H9 (cell line): ENCODE results near the gene TMEM229A. TPM values are rescaled to one million over a fixed set of nuclear protein-coding genes. Genes with fewer than 3 reads are reported as not detected.

Experiments
- DNase-seq: peaks from one replicate; pipeline ENCODE4 v3.0.0-alpha.2; 2017
- H2AFZ ChIP-seq: one replicate; pipeline ENCODE4 v1.6.1; 2013; ENCODE audit warnings: mild to moderate bottlenecking, low read length, control low read depth, moderate library complexity
- H2AK5ac ChIP-seq: 2 replicates; pipeline ENCODE4 v1.6.1; 2013; ENCODE audit warnings: low read length, control low read depth, mixed read lengths; ENCODE audit not compliant: insufficient read length
- H2BK120ac ChIP-seq: one replicate; pipeline ENCODE4 v1.6.1; 2013; ENCODE audit warnings: low read depth, mild to moderate bottlenecking, low read length, control low read depth, inconsistent platforms; ENCODE audit not compliant: poor library complexity, severe bottlenecking
- H2BK12ac ChIP-seq: 2 replicates; pipeline ENCODE4 v1.6.1; 2013; ENCODE audit warnings: low read length, control low read depth, mixed read lengths, low read depth; ENCODE audit not compliant: insufficient read length
- H2BK15ac ChIP-seq: 2 replicates; pipeline ENCODE4 v1.6.1; 2013; ENCODE audit warnings: low read depth, low read length, control low read depth
- H2BK20ac ChIP-seq: one replicate; pipeline ENCODE4 v1.6.1; 2013; ENCODE audit warnings: low read depth, mild to moderate bottlenecking, low read length, control low read depth, inconsistent platforms; ENCODE audit not compliant: poor library complexity, severe bottlenecking
- H2BK5ac ChIP-seq: 2 replicates; pipeline ENCODE4 v1.6.1; 2013; ENCODE audit warnings: low read length, control low read depth, mixed read lengths; ENCODE audit not compliant: insufficient read length
- H3K14ac ChIP-seq: 2 replicates; pipeline ENCODE4 v1.6.1; 2013; ENCODE audit warnings: low read length, control low read depth; ENCODE audit not compliant: insufficient read depth
- H3K18ac ChIP-seq: 2 replicates; pipeline ENCODE4 v1.6.1; 2013; ENCODE audit warnings: low read depth, mild to moderate bottlenecking, mixed read lengths, low read length, control low read depth; ENCODE audit not compliant: insufficient read length
- H3K23ac ChIP-seq: 2 replicates; pipeline ENCODE4 v1.6.1; 2013; ENCODE audit warnings: low read length, control low read depth, mixed read lengths, low read depth; ENCODE audit not compliant: insufficient read length
- H3K23me2 ChIP-seq: 2 replicates; pipeline ENCODE4 v1.6.1; 2013; ENCODE audit warnings: low read depth, mild to moderate bottlenecking, mixed read lengths, low read length, control low read depth; ENCODE audit not compliant: insufficient read length, poor library complexity, severe bottlenecking
- H3K27ac ChIP-seq: 2 replicates; pipeline ENCODE4 v1.5.1; 2013; ENCODE audit warnings: low read length, control low read depth, mixed read lengths, low read depth; ENCODE audit not compliant: insufficient read length
- H3K27me3 ChIP-seq: 2 replicates; pipeline ENCODE4 v1.6.1; 2013; ENCODE audit warnings: low read length, control low read depth, inconsistent platforms; ENCODE audit not compliant: insufficient read depth
- H3K4ac ChIP-seq: 2 replicates; pipeline ENCODE4 v1.6.1; 2013; ENCODE audit warnings: low read depth, mild to moderate bottlenecking, control low read depth, inconsistent platforms, low read length, moderate library complexity
- H3K4me1 ChIP-seq: 2 replicates; pipeline ENCODE4 v1.6.1; 2013; ENCODE audit warnings: low read length, control low read depth, inconsistent platforms; ENCODE audit not compliant: insufficient read depth
- H3K4me2 ChIP-seq: 2 replicates; pipeline ENCODE4 v1.6.1; 2013; ENCODE audit warnings: low read length, control low read depth, mixed read lengths; ENCODE audit not compliant: insufficient read length, insufficient read depth
- H3K56ac ChIP-seq: 2 replicates; pipeline ENCODE4 v1.6.1; 2013; ENCODE audit warnings: low read depth, mild to moderate bottlenecking, mixed read lengths, low read length, control low read depth; ENCODE audit not compliant: insufficient read length
- H3K79me1 ChIP-seq: 2 replicates; pipeline ENCODE4 v1.6.1; 2013; ENCODE audit warnings: low read depth, mild to moderate bottlenecking, moderate library complexity, low read length, control low read depth, inconsistent platforms; ENCODE audit not compliant: insufficient read depth, poor library complexity, severe bottlenecking
- H3K79me2 ChIP-seq: 2 replicates; pipeline ENCODE4 v1.6.1; 2013; ENCODE audit warnings: low read length, control low read depth, inconsistent platforms; ENCODE audit not compliant: insufficient read depth
- H3K9ac ChIP-seq: 2 replicates; pipeline ENCODE4 v1.6.1; 2013; ENCODE audit warnings: low read length, control low read depth, mixed read lengths; ENCODE audit not compliant: insufficient read length; ENCODE audit errors: extremely low read depth
- H3K9me3 ChIP-seq: one replicate; pipeline ENCODE4 v1.6.1; 2013; ENCODE audit warnings: low read depth, low read length, inconsistent platforms; ENCODE audit not compliant: control insufficient read depth
- H3T11ph ChIP-seq: one replicate; pipeline ENCODE4 v1.6.1; 2013; ENCODE audit warnings: mild to moderate bottlenecking, low read length, control low read depth, inconsistent platforms
- H4K20me1 ChIP-seq: one replicate; pipeline ENCODE4 v1.6.1; 2013; ENCODE audit not compliant: control insufficient read depth, insufficient read length, insufficient read depth
- H4K5ac ChIP-seq: 2 replicates; pipeline ENCODE4 v1.6.1; 2013; ENCODE audit warnings: low read depth, mild to moderate bottlenecking, mixed read lengths, low read length, control low read depth; ENCODE audit not compliant: insufficient read length
- H4K8ac ChIP-seq: replicated peaks from 2 replicates; pipeline ENCODE4 v1.6.1; 2013; ENCODE audit warnings: low read length, control low read depth, mixed read lengths, low read depth; ENCODE audit not compliant: insufficient read length
- H4K91ac ChIP-seq: 2 replicates; pipeline ENCODE4 v1.6.1; 2013; ENCODE audit warnings: low read depth, mild to moderate bottlenecking, moderate library complexity, mixed read lengths, low read length, control low read depth; ENCODE audit not compliant: insufficient read length
- H3K27ac Mint-ChIP-seq, 3 experiments: 2 replicates in 2 of 3; 3 replicates in 1 of 3; pipeline ENCODE4 v1.8.0; 2020 to 2021; ENCODE audit warnings: mixed read lengths in 3 of 3, mild to moderate bottlenecking in 1 of 3, moderate library complexity in 1 of 3
- H3K27me3 Mint-ChIP-seq: 2 replicates; pipeline ENCODE4 v1.8.0; 2021; ENCODE audit warnings: low read depth, mild to moderate bottlenecking, moderate library complexity, mixed read lengths
- H3K36me3 Mint-ChIP-seq, 3 experiments: 2 replicates in 2 of 3; 3 replicates in 1 of 3; pipeline ENCODE4 v1.8.0; 2020 to 2021; ENCODE audit warnings: low read depth in 3 of 3, mixed read lengths in 3 of 3; ENCODE audit not compliant: insufficient read depth in 1 of 3
- H3K4me1 Mint-ChIP-seq, 2 experiments: 2 replicates each; pipeline ENCODE4 v1.8.0; 2020; ENCODE audit warnings: mixed read lengths in 2 of 2
- H3K4me3 Mint-ChIP-seq, 2 experiments: 2 replicates in 1 of 2; 3 replicates in 1 of 2; pipeline ENCODE4 v1.8.0; 2020 to 2021; ENCODE audit warnings: mild to moderate bottlenecking in 2 of 2, mixed read lengths in 2 of 2, moderate library complexity in 1 of 2
- H3K9me3 Mint-ChIP-seq, 2 experiments: 2 replicates in 1 of 2; 3 replicates in 1 of 2; pipeline ENCODE4 v1.8.0; 2020; ENCODE audit warnings: mild to moderate bottlenecking in 2 of 2, mixed read lengths in 2 of 2, moderate library complexity in 1 of 2
- WGBS: extraction: QIAGEN DNeasy Blood & Tissue Kit; methylation state at CpG from one replicate; pipeline ENCODE4 v1.1.7; 2013; ENCODE audit warnings: missing lambda C conversion rate, low lambda C conversion rate, mixed read lengths; ENCODE audit not compliant: insufficient read length; ENCODE audit errors: extremely low coverage; 5-methylcytosine and 5-hydroxymethylcytosine counted together
- total RNA-seq: library from RNA; stranded (reverse); gene quantifications from 2 replicates; pipeline ENCODE4 v1.2.1, GENCODE V29; 2021
- TF ChIP-seq, protein P1 (sequence below): fragments of 200-600 bp; sonication (generic); conservative IDR thresholded peaks from 3 replicates; pipeline ENCODE4 v1.8.0; 2021; ENCODE audit warnings: antibody characterized with exemption, mild to moderate bottlenecking

TMEM229A gene
- total RNA-seq, 1 experiment from 2014 or later, result 0.37 TPM

DNA sequence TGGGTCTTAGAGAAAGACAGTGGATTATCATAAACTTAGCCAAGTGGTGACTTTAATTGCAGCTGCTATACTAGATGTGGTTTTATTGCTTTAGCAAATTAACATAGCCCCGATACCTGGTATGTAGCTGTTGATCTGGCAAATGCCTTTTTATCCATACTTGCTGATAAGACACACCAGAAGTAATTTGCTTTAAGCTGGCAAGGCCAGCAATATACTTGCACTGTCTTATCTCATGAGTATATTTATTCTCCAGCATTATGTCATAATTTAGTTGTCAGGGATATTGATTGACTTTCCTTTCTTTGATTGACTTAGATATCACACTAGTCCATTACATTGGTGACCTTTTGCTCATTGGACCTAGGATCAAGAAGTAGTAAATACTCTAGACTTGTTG, 12.8 kb downstream of the TMEM229A start:
- no peak overlapping the region for H3K4me2 ChIP-seq
- no CpG with 5 or more reads among the region's 1 CpG for WGBS
- no peaks in the 10 kb centered on the region for H3K27me3 Mint-ChIP-seq

More for the DNA sequence above, 12.8 kb downstream of the TMEM229A start:
- Histone ChIP-seq H2BK12ac (no peak overlapping the region), H3K9ac (no peak overlapping the region), H4K5ac (no peak overlapping the region), H4K91ac (no peak overlapping the region), H4K20me1 (no peaks in the 10 kb centered on the region), H3K18ac (no peak overlapping the region), H3K27me3 (no peaks in the 10 kb centered on the region; the same call in 1 of the 2 replicates), H2BK20ac (no peak overlapping the region), H3K4ac (no peak overlapping the region), H3K79me1 (no peaks in the 10 kb centered on the region), H3K4me1 (no peaks in the 10 kb centered on the region), H2BK120ac (no peak overlapping the region), H3K23me2 (no peaks in the 10 kb centered on the region), H2BK5ac (no peak overlapping the region), H3K23ac (no peak overlapping the region), H2BK15ac (no peak overlapping the region), H4K8ac (no peak overlapping the region), H3K14ac (no peak overlapping the region), H3K27ac (no peak overlapping the region), H3T11ph (no peak overlapping the region), H3K56ac (no peak overlapping the region), H3K9me3 (no peaks in the 10 kb centered on the region), H2AFZ (no peak overlapping the region), H2AK5ac (no peak overlapping the region), H3K79me2 (no peaks in the 10 kb centered on the region)
- H3K27ac Mint-ChIP-seq, result no peak overlapping the region
- H3K9me3 Mint-ChIP-seq, result no peaks in the 10 kb centered on the region
- H3K36me3 Mint-ChIP-seq, result no peaks in the 10 kb centered on the region
- H3K4me1 Mint-ChIP-seq, result peaks cover 6 to 7% of the 10 kb centered on the region in 2 experiments
- TF ChIP-seq, protein P1, sequence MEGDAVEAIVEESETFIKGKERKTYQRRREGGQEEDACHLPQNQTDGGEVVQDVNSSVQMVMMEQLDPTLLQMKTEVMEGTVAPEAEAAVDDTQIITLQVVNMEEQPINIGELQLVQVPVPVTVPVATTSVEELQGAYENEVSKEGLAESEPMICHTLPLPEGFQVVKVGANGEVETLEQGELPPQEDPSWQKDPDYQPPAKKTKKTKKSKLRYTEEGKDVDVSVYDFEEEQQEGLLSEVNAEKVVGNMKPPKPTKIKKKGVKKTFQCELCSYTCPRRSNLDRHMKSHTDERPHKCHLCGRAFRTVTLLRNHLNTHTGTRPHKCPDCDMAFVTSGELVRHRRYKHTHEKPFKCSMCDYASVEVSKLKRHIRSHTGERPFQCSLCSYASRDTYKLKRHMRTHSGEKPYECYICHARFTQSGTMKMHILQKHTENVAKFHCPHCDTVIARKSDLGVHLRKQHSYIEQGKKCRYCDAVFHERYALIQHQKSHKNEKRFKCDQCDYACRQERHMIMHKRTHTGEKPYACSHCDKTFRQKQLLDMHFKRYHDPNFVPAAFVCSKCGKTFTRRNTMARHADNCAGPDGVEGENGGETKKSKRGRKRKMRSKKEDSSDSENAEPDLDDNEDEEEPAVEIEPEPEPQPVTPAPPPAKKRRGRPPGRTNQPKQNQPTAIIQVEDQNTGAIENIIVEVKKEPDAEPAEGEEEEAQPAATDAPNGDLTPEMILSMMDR, result no peak
- no peak for DNase-seq
- no peak overlapping the region for H3K4me3 Mint-ChIP-seq
